T-helper 2 cell treated with Interferon-gamma antibody and Interleukin-4, amounts not matched to agents 5 μg/mL and 100 μg/mL, for 36 hours (primary cell): ENCODE measurements around the gene PIKFYVE.
"Not testable (repeated sequence)": the region's sequence is repeated elsewhere in the genome, so short reads cannot be mapped to it uniquely, and the experiment has no call there.

Experiments used
- DNase-seq: peaks from one replicate; pipeline ENCODE4 v3.0.0; 2021; ENCODE audit warnings: low spot score
- H3K27ac Mint-ChIP-seq: one replicate; pipeline ENCODE4 v1.8.0; 2021; ENCODE audit warnings: mild to moderate bottlenecking, mixed read lengths
- H3K27me3 Mint-ChIP-seq: one replicate; pipeline ENCODE4 v1.8.0; 2021; ENCODE audit warnings: low read depth, mixed read lengths
- H3K36me3 Mint-ChIP-seq: one replicate; pipeline ENCODE4 v1.8.0; 2021; ENCODE audit warnings: low read depth, mixed read lengths
- H3K4me1 Mint-ChIP-seq: one replicate; pipeline ENCODE4 v1.8.0; 2021; ENCODE audit warnings: low read depth, mixed read lengths
- H3K4me3 Mint-ChIP-seq: one replicate; pipeline ENCODE4 v1.8.0; 2022; ENCODE audit warnings: mild to moderate bottlenecking, moderate library complexity, mixed read lengths
- H3K9me3 Mint-ChIP-seq: one replicate; pipeline ENCODE4 v1.8.0; 2021; ENCODE audit warnings: mixed read lengths

PIKFYVE gene

GRCh38 chr2:208370881-208371633 is 105.0 kb downstream of the PIKFYVE start:
- Mint-ChIP-seq H3K4me1 (no peaks in the 10 kb centered on the region), H3K36me3 (no peaks in the 10 kb centered on the region)
- no peak for DNase-seq

GRCh38 chr2:208371634-208371935 is 105.5 kb downstream of the PIKFYVE start:
- Mint-ChIP-seq H3K4me1 (no peaks in the 10 kb centered on the region), H3K9me3 (no peaks in the 10 kb centered on the region), H3K4me3 (no peak overlapping the region), H3K27me3 (peaks cover 17% of the 10 kb centered on the region), H3K27ac (no peak overlapping the region), H3K36me3 (no peaks in the 10 kb centered on the region)
- DNase-seq, result no peak

More at GRCh38 chr2:208370881-208371633, 105.0 kb downstream of the PIKFYVE start:
- H3K4me3 Mint-ChIP-seq, result no peak overlapping the region
- peaks cover 18% of the 10 kb centered on the region for H3K27me3 Mint-ChIP-seq
- no peak overlapping the region for H3K27ac Mint-ChIP-seq
- peaks cover 3% of the 10 kb centered on the region for H3K9me3 Mint-ChIP-seq

DNA sequence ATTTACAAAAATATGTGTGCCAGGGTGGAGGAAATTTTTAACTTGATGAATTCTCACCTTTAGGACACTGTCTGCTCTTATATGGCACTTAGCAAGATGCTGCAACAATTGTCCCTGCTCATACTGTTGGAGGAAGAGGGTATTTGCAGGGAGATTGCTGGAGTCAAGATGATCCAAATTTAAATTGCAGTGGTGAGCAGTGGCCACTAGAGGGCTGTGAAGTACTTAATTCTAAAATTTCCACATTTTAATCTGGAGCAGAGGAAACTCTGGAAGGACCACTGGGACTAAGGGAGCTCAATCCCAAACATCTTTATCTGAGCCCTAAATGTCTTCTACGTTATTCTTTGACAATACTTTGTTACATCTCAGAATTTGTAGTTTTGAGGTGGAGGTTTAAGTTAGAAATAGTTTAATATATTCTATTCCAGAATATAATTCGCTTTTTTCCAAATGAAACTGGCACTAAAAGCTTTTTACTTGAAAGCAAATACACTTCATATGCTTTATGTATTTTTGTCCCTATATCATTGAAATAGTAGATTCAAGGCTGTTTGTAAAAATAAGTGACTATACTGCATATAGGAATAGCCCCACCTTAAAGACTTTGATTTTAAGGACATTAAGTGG is 107.5 kb downstream of the PIKFYVE start:
- no peak for DNase-seq

DNA sequence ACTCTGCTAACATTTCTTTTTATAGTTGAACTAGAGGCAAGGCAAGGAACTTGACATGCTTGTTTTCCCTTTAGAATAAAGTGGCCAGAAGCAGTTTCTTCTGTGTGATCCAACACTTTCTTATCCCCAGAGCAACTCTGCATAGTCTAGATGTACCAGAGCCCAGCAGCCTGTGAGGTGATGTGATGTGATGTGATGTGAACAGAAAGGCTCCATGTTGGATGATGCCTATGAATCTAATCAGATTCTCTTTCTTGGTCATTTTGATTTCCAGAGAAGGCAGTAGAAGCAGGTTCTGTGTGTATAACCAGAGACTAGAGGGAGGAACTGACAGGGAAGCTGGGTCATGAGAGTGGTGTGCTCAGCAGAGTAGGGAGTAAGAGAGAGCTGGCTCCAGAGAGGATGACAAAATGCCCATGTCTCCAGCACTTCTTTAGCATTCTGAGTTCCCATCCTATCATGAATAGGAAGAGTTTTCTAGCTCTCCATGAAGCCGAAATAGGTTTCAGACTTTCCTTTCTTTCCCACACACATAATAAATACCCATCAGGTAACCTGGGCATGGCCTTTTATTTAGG is 109.5 kb downstream of the PIKFYVE start:
- Mint-ChIP-seq H3K9me3 (no peaks in the 10 kb centered on the region), H3K36me3 (no peaks in the 10 kb centered on the region), H3K27me3 (peaks cover 10% of the 10 kb centered on the region), H3K4me1 (no peaks in the 10 kb centered on the region), H3K27ac (no peak overlapping the region), H3K4me3 (no peak overlapping the region)
- DNase-seq, result no peak

More for the DNA sequence above, 107.5 kb downstream of the PIKFYVE start:
- H3K4me3 Mint-ChIP-seq, result no peak overlapping the region
- no peaks in the 10 kb centered on the region for H3K9me3 Mint-ChIP-seq
- H3K27me3 Mint-ChIP-seq, result peaks cover 10% of the 10 kb centered on the region
- H3K4me1 Mint-ChIP-seq, result no peaks in the 10 kb centered on the region
- H3K27ac Mint-ChIP-seq, result no peak overlapping the region
- H3K36me3 Mint-ChIP-seq, result no peaks in the 10 kb centered on the region

DNA sequence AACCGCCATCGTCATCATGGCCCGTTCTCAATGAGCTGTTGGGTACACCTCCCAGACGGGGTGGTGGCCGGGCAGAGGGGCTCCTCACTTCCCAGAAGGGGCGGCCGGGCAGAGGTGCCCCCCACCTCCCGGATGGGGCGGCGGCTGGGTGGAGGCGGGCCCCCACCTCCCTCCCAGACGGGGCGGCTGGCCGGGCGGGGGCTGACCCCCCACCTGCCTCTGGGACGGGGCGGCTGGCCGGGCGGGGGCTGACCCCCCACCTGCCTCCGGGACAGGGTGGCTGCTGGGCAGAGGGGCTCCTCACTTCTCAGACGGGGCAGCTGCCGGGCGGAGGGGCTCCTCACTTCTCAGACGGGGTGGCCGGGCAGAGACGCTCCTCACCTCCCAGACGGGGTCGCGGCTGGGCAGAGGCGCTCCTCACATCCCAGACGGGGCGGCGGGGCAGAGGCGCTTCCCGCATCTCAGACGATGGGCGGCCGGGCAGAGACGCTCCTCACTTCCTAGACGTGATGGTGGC is 111.3 kb downstream of the PIKFYVE start:
- not testable (repeated sequence) for DNase-seq, H3K27ac Mint-ChIP-seq, H3K4me3 Mint-ChIP-seq, H3K36me3 Mint-ChIP-seq, H3K9me3 Mint-ChIP-seq, H3K4me1 Mint-ChIP-seq
- peaks cover 16% of the 10 kb centered on the region for H3K27me3 Mint-ChIP-seq

- H3K27me3 Mint-ChIP-seq, result peaks cover 26% of the 10 kb centered on the region
These were observed 113.1 kb downstream of the PIKFYVE start for GRCh38 chr2:208379192-208379591.

GRCh38 chr2:208384637-208385036 is 118.6 kb downstream of the PIKFYVE start:
- Mint-ChIP-seq H3K36me3 (no peaks in the 10 kb centered on the region), H3K27ac (no peak overlapping the region), H3K4me1 (no peaks in the 10 kb centered on the region), H3K4me3 (no peak overlapping the region), H3K9me3 (no peaks in the 10 kb centered on the region), H3K27me3 (peaks cover 28% of the 10 kb centered on the region)
- no peak for DNase-seq

More at GRCh38 chr2:208379192-208379591, 113.1 kb downstream of the PIKFYVE start:
- Mint-ChIP-seq H3K27ac (no peak overlapping the region), H3K4me1 (no peaks in the 10 kb centered on the region), H3K4me3 (no peak overlapping the region), H3K9me3 (no peaks in the 10 kb centered on the region), H3K36me3 (no peaks in the 10 kb centered on the region)
- no peak for DNase-seq

DNA sequence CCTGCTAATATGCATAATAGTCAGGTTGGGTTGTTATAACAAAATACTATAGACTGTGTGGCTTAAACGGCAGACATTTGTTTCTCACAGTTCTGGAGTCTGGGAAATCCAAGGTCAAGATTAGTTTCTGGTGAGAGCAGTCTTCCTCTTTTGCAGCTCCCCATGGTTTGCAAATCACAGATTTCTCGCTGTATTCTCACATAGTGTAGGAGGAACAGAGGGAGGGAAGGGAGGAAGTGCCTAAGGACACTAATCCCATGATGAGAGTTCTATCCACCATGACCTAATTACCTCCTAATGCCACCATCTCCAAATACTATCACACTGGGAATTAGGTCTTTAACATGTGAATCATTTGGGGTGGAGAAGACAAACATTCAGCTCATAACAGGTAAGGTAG is 120.5 kb downstream of the PIKFYVE start:
- no peak for DNase-seq
- H3K4me3 Mint-ChIP-seq, result no peak overlapping the region
- H3K27me3 Mint-ChIP-seq, result peaks cover 32% of the 10 kb centered on the region
- H3K4me1 Mint-ChIP-seq, result no peaks in the 10 kb centered on the region
- no peak overlapping the region for H3K27ac Mint-ChIP-seq
- no peaks in the 10 kb centered on the region for H3K9me3 Mint-ChIP-seq
- H3K36me3 Mint-ChIP-seq, result no peaks in the 10 kb centered on the region

DNA sequence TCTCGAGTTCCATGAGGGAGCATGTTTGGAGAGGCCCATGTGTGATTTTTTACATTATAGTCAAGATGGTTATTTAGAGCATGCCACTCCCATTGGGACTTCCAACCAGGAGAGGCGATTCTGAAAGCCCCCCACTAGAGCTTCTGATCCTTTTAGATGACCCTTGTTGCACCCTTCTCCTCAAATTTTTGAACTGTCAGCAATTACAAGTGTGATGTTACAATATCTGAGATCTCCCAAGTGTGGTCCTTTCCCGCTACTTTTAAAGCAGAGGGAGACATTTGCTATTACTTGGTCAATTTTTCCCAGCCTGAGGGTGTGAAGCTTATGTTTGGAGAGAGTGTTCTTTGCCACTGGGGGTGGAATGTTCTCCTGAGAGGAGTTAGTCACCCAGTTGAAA is 123.9 kb downstream of the PIKFYVE start:
- DNase-seq, result no peak
- H3K9me3 Mint-ChIP-seq, result no peaks in the 10 kb centered on the region
- H3K4me3 Mint-ChIP-seq, result no peak overlapping the region
- H3K27me3 Mint-ChIP-seq, result peaks cover 9% of the 10 kb centered on the region
- H3K36me3 Mint-ChIP-seq, result no peaks in the 10 kb centered on the region
- H3K4me1 Mint-ChIP-seq, result no peaks in the 10 kb centered on the region
- H3K27ac Mint-ChIP-seq, result no peak overlapping the region

GRCh38 chr2:208392300-208392699 is 126.2 kb downstream of the PIKFYVE start:
- Mint-ChIP-seq H3K4me1 (peaks cover 6% of the 10 kb centered on the region), H3K36me3 (no peaks in the 10 kb centered on the region), H3K27ac (no peak overlapping the region), H3K4me3 (no peak overlapping the region), H3K9me3 (no peaks in the 10 kb centered on the region), H3K27me3 (peaks cover 15% of the 10 kb centered on the region)
- no peak for DNase-seq

GRCh38 chr2:208396796-208397195 is 130.7 kb downstream of the PIKFYVE start:
- H3K27ac Mint-ChIP-seq, H3K4me3 Mint-ChIP-seq, H3K4me1 Mint-ChIP-seq, H3K9me3 Mint-ChIP-seq, DNase-seq, H3K36me3 Mint-ChIP-seq: not testable (repeated sequence)
- peaks cover 29% of the 10 kb centered on the region for H3K27me3 Mint-ChIP-seq

DNA sequence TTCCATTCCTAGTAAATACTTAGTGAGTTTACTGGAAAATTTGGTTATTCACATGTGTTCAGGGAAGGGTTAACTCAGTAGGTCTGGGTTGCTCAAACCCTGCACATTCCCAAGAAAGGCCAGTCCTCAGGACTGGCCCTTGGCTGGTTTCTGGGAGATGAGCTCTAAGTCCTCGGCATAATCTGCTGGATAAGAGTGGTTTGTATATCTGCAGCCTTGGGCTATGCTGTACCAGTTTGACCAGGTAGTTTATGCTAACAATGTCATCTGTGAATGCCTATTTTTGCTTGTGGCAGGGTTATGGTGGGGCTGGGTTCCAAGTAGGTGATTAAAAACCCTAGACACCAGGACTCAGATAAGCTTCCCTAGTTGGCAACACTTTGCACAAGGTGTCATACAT is 133.1 kb downstream of the PIKFYVE start:
- Mint-ChIP-seq H3K9me3 (no peaks in the 10 kb centered on the region), H3K4me3 (no peak overlapping the region)

DNA sequence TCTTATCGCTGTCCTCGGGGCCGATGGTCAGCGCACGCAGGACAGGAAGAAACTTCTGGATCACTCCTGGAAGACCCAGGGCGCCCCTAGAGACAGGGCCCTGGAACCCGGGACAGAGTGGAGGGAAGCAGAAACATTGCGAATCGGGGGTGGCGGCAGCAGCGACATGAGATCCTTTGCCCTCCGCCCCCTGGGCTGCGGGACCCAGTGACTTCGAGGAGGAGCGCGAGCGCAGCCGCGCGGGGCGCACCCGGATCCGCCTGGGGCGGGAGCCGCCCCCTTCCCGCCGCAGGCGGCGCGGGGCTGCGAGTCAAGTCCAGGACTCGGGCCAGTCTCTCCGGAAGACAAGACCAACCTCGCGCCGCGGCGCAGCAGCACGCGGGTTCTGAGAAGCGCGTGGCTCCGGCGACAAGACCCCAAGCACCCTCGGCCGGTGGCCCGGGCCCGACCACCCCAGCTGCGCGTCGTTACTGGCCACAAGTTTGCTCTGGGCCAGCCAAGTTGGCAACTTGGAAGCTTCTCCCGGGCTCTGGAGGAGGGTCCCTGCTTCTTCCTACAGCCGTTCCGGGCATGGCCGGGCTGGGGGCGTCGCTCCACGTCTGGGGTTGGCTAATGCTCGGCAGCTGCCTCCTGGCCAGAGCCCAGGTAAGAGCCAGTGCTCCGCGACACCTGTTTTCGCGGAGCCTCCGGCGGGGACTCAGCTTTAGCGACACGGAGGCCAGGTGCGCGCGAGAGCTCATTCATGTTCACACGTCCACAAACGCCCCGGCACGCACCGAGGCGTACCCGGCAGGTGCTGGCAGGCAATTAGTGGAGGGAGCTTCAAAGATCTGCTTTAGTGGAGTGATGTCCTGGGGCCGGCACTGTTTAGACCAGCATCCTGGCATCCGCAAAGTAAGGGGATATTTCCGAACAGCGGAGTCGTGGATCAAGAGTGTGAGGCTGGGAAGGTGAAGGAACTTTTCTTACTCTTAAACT is 140.7 kb downstream of the PIKFYVE start, which contains the start of gene PTH2R:
Gene PTH2R, plus strand, starts transcription at position 319 of the 978 bp plus-strand sequence. Its CDS starts 252 bp downstream, at position 571.
- Mint-ChIP-seq H3K4me3 (peak within 1 kb of the TSS; percentile 27), H3K9me3 (no peaks in the 10 kb centered on the region), H3K27ac (no peak within 1 kb of the TSS), H3K4me1 (peaks cover 2% of the 10 kb centered on the region), H3K27me3 (peaks cover 61% of the 10 kb centered on the region), H3K36me3 (no peaks in the 10 kb centered on the region)
- DNase-seq, result no peak

More for the DNA sequence above, 133.1 kb downstream of the PIKFYVE start:
- peaks cover 6% of the 10 kb centered on the region for H3K4me1 Mint-ChIP-seq
- H3K27ac Mint-ChIP-seq, result no peak overlapping the region
- DNase-seq, result no peak
- no peaks in the 10 kb centered on the region for H3K36me3 Mint-ChIP-seq
- H3K27me3 Mint-ChIP-seq, result peaks cover 46% of the 10 kb centered on the region
